SK-N-MC (cell line): ENCODE results near the gene C9orf50.

Experiments used
- EZH2 ChIP-seq: fragments of 200-600 bp; sonication (generic); IDR thresholded peaks from one replicate; pipeline ENCODE4 v1.6.1; 2017; ENCODE audit warnings: antibody characterized with exemption
- POLR2AphosphoS5 ChIP-seq: IDR thresholded peaks from 2 replicates; pipeline ENCODE4 v1.6.1; 2012; ENCODE audit warnings: mild to moderate bottlenecking, low read depth, low read length, borderline replicate concordance

GRCh38 chr9:129661029-129661428, 40.1 kb upstream of the C9orf50 start:
- TF ChIP-seq EZH2 (no peak), POLR2AphosphoS5 (no peak)
